ENCODE measurements around the gene RNF20. TPM values are rescaled to one million over a fixed set of nuclear protein-coding genes. Genes with fewer than 3 reads are reported as not detected.
A peak's percentile ranks its signal among the peaks of the same experiment; 100 is the strongest.

RNF20 gene
- total RNA-seq (10 to 100 TPM; 21.1 to 30.6 (median 27.1) TPM), polyA plus RNA-seq (10 to 100 TPM in 1 of 2 donors, 1 to 10 TPM in 1; 6.2 to 10.9 TPM)

DNA sequence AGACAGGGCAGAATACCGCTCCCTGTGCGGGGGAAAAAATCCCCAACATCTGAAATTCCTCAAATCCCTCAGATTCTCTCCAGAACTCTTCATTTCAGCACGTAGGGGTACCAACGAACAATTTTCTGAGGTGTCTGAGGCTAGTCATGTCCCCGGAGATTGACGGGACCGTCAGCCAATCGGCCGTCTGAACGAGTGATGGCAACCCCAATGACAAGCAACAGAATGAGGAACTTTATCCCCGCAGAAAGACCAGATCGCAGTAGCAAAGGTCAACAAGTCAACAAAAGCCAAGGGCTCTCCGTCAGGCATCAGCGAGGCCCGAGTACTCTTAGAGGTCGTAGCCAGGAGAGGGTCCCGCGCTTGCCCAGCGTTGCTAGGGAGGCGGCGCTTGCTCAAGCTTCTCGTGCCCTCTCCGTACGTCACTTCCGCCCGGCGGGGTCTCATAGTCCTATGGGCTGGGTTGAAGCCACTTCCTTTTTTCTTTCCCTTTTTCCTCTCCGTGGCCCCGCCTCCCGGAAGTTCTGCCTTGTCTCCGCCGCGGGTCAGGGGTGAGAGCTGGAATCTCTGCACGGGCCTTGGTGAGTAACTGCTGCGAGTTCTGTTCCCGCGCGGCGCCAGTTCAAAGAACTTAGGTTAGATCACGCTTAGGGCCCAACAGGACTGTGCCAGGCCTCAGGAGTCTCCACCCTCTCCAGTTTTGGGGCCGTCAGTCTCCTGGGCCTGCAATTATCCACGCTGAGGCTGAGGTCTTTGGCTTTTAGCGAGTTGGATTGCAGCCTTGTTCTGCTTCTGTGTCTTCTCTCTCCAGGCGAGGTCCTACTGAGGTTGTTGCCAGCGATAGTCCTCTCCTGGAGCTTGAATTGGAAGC, at the start of gene RNF20:
RNF20 (plus strand) TSS at position 520 of the 871 bp plus-strand sequence. CDS start 1,571 bp downstream, outside the sequence.
- Histone ChIP-seq H3K9me3 (no peaks in the 10 kb centered on the region), H3K36me3 (no peaks in the 10 kb centered on the region), H3K27me3 (no peaks in the 10 kb centered on the region), H3K27ac (peak within 1 kb of the TSS; percentile 86 to 98 (median 91)), H3K4me1 (peaks cover 0 to 16% (median 11%) of the 10 kb centered on the region in 3 donors), H3K4me3 (peak within 1 kb of the TSS; percentile 65 to 74 (median 69))
- ATAC-seq = peak; percentile 96 to 99 (median 98)
- 1% methylated on average over 45 of the region's 45 CpGs for WGBS, 2 donors
- TF ChIP-seq, protein P1, sequence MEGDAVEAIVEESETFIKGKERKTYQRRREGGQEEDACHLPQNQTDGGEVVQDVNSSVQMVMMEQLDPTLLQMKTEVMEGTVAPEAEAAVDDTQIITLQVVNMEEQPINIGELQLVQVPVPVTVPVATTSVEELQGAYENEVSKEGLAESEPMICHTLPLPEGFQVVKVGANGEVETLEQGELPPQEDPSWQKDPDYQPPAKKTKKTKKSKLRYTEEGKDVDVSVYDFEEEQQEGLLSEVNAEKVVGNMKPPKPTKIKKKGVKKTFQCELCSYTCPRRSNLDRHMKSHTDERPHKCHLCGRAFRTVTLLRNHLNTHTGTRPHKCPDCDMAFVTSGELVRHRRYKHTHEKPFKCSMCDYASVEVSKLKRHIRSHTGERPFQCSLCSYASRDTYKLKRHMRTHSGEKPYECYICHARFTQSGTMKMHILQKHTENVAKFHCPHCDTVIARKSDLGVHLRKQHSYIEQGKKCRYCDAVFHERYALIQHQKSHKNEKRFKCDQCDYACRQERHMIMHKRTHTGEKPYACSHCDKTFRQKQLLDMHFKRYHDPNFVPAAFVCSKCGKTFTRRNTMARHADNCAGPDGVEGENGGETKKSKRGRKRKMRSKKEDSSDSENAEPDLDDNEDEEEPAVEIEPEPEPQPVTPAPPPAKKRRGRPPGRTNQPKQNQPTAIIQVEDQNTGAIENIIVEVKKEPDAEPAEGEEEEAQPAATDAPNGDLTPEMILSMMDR (IDR thresholded peaks at IDR 0.05) = no peak
- peak; percentile 54 for FAIRE-seq
- intact Hi-C loops (cut with DNase I) = no loop called here
- peak; percentile 99 to 100 (median 99) for DNase-seq

DNA sequence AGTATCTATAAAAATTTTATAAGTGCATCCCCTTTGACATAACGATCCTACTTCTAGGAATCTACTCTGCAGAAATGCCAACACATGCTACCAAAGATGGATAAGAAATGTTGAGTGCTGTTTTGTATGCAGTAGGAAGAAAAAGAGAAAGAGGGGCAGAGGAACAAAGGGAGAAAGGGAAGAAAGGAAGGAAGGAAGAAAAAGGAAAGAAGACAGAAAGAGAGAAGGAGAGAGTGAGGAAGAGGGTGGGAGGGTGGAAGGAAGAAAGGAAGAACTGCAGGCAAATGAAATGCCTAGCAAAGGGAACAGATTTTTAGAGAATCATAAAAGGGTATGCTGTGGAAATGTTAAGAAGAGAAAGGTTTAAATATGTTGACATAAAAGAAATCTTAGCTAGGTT, 49.6 kb upstream of the RNF20 start:
- H3K4me3 ChIP-seq = no peak overlapping the region
- H3K4me1 ChIP-seq = peaks cover 12 to 34% (median 20%) of the 10 kb centered on the region in 3 donors
- 77 to 87% methylated on average over 1 of the region's 1 CpG for WGBS, 2 donors
- H3K27ac ChIP-seq = no peak overlapping the region
- no peaks in the 10 kb centered on the region for H3K9me3 ChIP-seq
- DNase-seq (no peak), ATAC-seq (no peak), FAIRE-seq (no peak)
- TF ChIP-seq, protein P1 (IDR thresholded peaks at IDR 0.05) = no peak
- intact Hi-C loops (cut with DNase I) = no loop called here
- H3K27me3 ChIP-seq = no peaks in the 10 kb centered on the region
- no peaks in the 10 kb centered on the region for H3K36me3 ChIP-seq

DNA sequence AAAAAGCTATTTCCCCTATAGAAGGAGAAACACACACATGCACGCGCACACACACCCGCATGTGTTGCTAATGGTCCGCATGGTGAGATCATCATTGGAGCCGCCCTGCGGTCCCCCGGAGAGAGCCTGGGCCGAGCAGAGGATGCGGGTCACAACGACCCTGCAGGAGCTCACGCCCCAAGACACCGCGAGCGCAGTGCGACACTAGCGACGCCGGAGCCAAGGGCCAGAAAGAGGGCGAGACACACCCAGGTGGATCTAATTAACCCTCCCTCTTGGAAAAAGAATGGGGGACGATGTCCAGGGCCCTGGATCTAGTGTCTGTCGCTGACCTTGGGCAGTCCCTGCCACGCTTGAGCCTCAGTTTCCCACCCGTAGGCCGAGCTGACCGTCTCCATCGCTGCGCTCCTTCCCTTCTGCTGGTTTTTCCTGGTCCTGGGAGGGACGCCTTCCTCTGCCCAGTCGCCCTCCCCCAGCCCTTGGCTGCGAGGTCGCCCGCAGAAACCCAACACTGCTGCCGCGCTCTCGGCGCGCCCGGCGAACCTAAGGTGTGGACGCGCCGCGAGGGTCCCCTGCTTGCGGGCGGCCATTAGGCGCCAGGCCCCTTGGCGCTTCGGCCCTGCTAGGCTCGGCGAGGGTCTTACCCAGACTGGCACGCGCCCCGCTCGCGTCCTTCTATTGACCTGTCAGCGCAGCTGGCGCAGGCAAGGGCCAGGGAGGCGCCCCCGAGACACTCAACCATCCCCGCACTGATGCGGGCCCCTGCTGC, 47.5 kb upstream of the RNF20 start:
- Histone ChIP-seq H3K4me3 (peak overlapping the region; percentile 75 to 97 (median 84)), H3K27ac (peak overlapping the region; percentile 90 to 98 (median 94)), H3K9me3 (no peaks in the 10 kb centered on the region), H3K36me3 (no peaks in the 10 kb centered on the region), H3K4me1 (peaks cover 8 to 15% (median 14%) of the 10 kb centered on the region in 3 donors), H3K27me3 (no peaks in the 10 kb centered on the region)
- 0 to 1% methylated on average over 55 to 61 of the region's 61 CpGs for WGBS, 2 donors
- DNase-seq (peak; percentile 36 to 83 (median 54)), FAIRE-seq (no peak), ATAC-seq (peak; percentile 74 to 78 (median 76))
- intact Hi-C loops (cut with DNase I) = no loop called here
- TF ChIP-seq, protein P1 (IDR thresholded peaks at IDR 0.05) = no peak

DNA sequence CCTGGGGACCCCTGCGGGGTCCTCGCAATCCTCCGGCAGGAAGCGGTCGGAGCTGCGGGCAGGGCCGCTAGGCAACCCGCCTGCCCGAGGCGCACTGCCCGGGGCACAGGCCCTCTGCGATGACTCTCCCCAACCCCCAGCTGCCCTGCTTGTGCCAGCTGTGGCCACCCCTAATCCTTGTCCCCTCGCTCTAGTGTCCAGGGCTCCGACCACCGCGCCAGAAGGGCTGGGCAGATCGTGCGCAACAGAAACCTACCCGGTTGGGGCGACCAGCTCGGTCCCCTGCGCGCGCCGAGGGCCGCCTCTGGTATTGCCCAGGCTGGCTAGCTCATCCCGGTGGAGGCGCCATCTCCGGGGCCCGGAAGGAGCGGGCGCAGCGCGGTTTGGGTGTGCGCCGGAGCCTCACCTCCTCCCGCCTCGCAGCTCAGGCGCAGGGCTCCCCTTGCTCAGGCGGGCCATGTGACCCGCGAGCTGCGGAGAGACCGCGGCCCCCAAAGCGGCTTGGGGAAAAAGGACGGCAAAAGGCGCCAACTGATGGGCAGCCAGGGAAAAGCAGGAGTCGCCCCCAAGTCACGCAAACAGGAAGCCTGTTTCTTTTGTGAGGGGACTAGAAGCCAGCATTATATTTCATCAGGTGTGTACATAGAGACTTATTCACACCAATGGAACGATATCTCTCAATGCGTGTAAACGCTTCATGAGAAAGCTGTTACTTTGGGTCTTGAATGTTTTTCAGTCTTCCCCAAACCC, 46.8 kb upstream of the RNF20 start:
- WGBS, 2 donors = 0% methylated on average over 53 of the region's 53 CpGs
- Histone ChIP-seq H3K9me3 (no peaks in the 10 kb centered on the region), H3K36me3 (no peaks in the 10 kb centered on the region), H3K4me1 (peaks cover 8 to 15% (median 13%) of the 10 kb centered on the region in 3 donors), H3K27ac (peak overlapping the region; percentile 90 to 98 (median 94)), H3K27me3 (no peaks in the 10 kb centered on the region), H3K4me3 (peak overlapping the region; percentile 75 to 97 (median 84))
- peak; percentile 84 to 90 (median 88) for ATAC-seq
- no peak for FAIRE-seq
- DNase-seq = peak; percentile 61 to 89 (median 72)
- TF ChIP-seq, protein P1 (IDR thresholded peaks at IDR 0.05) = no peak
- intact Hi-C loops (cut with DNase I) = no loop called here
